ENCODE measurements around the gene TTI1.
A peak's percentile ranks its signal among the peaks of the same experiment; 100 is the strongest.

DNA sequence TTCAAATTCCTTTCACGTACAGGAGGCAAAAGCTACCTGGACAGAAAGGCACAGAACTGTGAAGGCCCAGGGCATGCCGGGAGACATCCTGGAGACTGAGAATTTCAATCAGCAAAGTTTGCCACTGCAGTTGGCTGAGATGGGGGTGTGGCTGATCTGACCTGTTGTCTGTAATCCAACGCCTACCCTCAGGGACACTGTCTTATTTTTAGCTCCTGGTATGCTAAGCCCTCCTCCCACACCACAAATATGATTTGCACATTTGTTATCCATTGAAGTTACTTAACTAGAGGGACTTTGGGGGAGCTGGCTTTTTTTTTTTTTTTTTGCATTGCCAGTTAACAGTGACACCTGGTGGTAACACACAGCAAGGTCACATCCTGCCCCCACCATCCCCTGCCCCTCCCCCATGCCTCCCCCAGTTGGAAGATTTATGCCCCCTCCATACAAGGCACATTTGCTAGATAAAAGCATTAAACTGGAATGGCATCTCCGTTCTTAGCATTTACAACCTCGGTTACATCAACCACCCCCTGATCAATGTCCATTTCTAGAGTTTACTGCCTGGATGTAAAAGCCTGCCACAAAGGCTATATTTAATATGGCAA lies 40.4 kb downstream of the TTI1 start:
- no peak for TF ChIP-seq FOXA1 (IDR thresholded peaks at IDR 0.05)
- TF ChIP-seq CTBP1 (IDR thresholded peaks at IDR 0.05; ENCODE audit: borderline replicate concordance), result no peak
- TF ChIP-seq FOXM1 (IDR thresholded peaks at IDR 0.05; ENCODE audit: borderline replicate concordance), result no peak
- TF ChIP-seq BHLHE40 (IDR thresholded peaks at IDR 0.05; ENCODE audit: borderline replicate concordance), result no peak
- TF ChIP-seq SUZ12 (IDR thresholded peaks at IDR 0.05), result no peak
- no peak for TF ChIP-seq NFRKB (IDR thresholded peaks at IDR 0.05)
- no peak for TF ChIP-seq TARDBP (IDR thresholded peaks at IDR 0.05)
- no peak for TF ChIP-seq ARNT (IDR thresholded peaks at IDR 0.05)
- TF ChIP-seq SP1 (IDR thresholded peaks at IDR 0.05), result no peak
- TF ChIP-seq ZNF384 (IDR thresholded peaks at IDR 0.05), result peak; percentile 94
- TF ChIP-seq ELF4 (IDR thresholded peaks at IDR 0.05), result no peak

Measured in HEK293T (cell line).